Measurements from ENCODE around the gene LRP2. TPM values are rescaled to one million over a fixed set of nuclear protein-coding genes. Genes with fewer than 3 reads are reported as not detected.

Gene LRP2
- total and polyA plus RNA-seq, 7 donors, result 1.9 TPM; not detected in 6

- Histone ChIP-seq H3K36me3 (no peaks in the 10 kb centered on the region), H3K4me3 (no peak overlapping the region), H3K9me3 (no peaks in the 10 kb centered on the region), H3K4me1 (peaks cover 0 to 32% (median 9%) of the 10 kb centered on the region in 4 donors), H3K27me3 (no peaks in the 10 kb centered on the region), H3K27ac (no peak overlapping the region)
- 53 to 73% methylated on average over 8 of the region's 8 CpGs for WGBS, 2 donors
- no peak for DNase-seq
- TF ChIP-seq EP300 (IDR thresholded peaks at IDR 0.05) (no peak), POLR2AphosphoS5 (IDR thresholded peaks at IDR 0.05) (peak in 2 of 4 donors; percentile 6 to 18)
- intact Hi-C loops (cut with DNase I), result no loop called here
Observed at GRCh38 chr2:169091761-169092519, 270.4 kb downstream of the LRP2 start.

GRCh38 chr2:169091256-169091655, 271.1 kb downstream of the LRP2 start:
- Histone ChIP-seq H3K9me3 (no peaks in the 10 kb centered on the region), H3K27me3 (no peaks in the 10 kb centered on the region), H3K27ac (no peak overlapping the region), H3K4me1 (peaks cover 0 to 32% (median 9%) of the 10 kb centered on the region in 4 donors), H3K36me3 (no peaks in the 10 kb centered on the region), H3K4me3 (no peak overlapping the region)
- 87 to 95% methylated on average over 3 of the region's 3 CpGs for whole genome bisulfite sequencing, 2 donors
- intact Hi-C loops (cut with DNase I), result no loop called here
- TF ChIP-seq EP300 (IDR thresholded peaks at IDR 0.05) (no peak), POLR2AphosphoS5 (IDR thresholded peaks at IDR 0.05) (no peak)
- DNase-seq, result no peak

GRCh38 chr2:169090133-169090820, 272.1 kb downstream of the LRP2 start:
- Histone ChIP-seq H3K27ac (no peak overlapping the region), H3K4me3 (no peak overlapping the region), H3K9me3 (peaks cover 0 to 2% (median 0%) of the 10 kb centered on the region in 4 donors), H3K36me3 (no peaks in the 10 kb centered on the region), H3K27me3 (no peaks in the 10 kb centered on the region), H3K4me1 (peaks cover 0 to 22% (median 5%) of the 10 kb centered on the region in 4 donors)
- WGBS, 2 donors, result 48 to 72% methylated on average over 6 of the region's 6 CpGs
- intact Hi-C loops (cut with DNase I), result no loop called here
- DNase-seq, result no peak
- TF ChIP-seq CTCF (IDR thresholded peaks at IDR 0.05) (no peak), POLR2AphosphoS5 (IDR thresholded peaks at IDR 0.05) (no peak), POLR2A (IDR thresholded peaks at IDR 0.05) (no peak), EP300 (IDR thresholded peaks at IDR 0.05) (no peak)

- Histone ChIP-seq H3K4me3 (no peak overlapping the region), H3K27me3 (no peaks in the 10 kb centered on the region), H3K4me1 (peaks cover 0 to 19% (median 4%) of the 10 kb centered on the region in 4 donors), H3K9me3 (peaks cover 0 to 4% (median 0%) of the 10 kb centered on the region in 4 donors), H3K36me3 (no peaks in the 10 kb centered on the region), H3K27ac (no peak overlapping the region)
- TF ChIP-seq CTCF (IDR thresholded peaks at IDR 0.05) (no peak), POLR2A (IDR thresholded peaks at IDR 0.05) (no peak), EP300 (IDR thresholded peaks at IDR 0.05) (no peak), POLR2AphosphoS5 (IDR thresholded peaks at IDR 0.05) (no peak)
- intact Hi-C loops (cut with DNase I), result no loop called here
- WGBS, 2 donors, result 91 to 92% methylated on average over 2 of the region's 2 CpGs
- no peak for DNase-seq
Observed at GRCh38 chr2:169089182-169089581, 273.2 kb downstream of the LRP2 start.

- H3K4me1 ChIP-seq, result peaks cover 0 to 16% (median 4%) of the 10 kb centered on the region in 4 donors
- DNase-seq, result no peak
- 91 to 94% methylated on average over 6 of the region's 6 CpGs for WGBS, 2 donors
- H3K27me3 ChIP-seq, result no peaks in the 10 kb centered on the region
- H3K27ac ChIP-seq, result no peak overlapping the region
- TF ChIP-seq EP300 (IDR thresholded peaks at IDR 0.05) (no peak), POLR2A (IDR thresholded peaks at IDR 0.05) (no peak), CTCF (IDR thresholded peaks at IDR 0.05) (no peak), POLR2AphosphoS5 (IDR thresholded peaks at IDR 0.05) (no peak)
- intact Hi-C loops (cut with DNase I), result no loop called here
- no peak overlapping the region for H3K4me3 ChIP-seq
- no peaks in the 10 kb centered on the region for H3K36me3 ChIP-seq
- peaks cover 0 to 4% (median 0%) of the 10 kb centered on the region in 4 donors for H3K9me3 ChIP-seq
Observed at GRCh38 chr2:169087757-169088379, 274.5 kb downstream of the LRP2 start.
